Measurements from ENCODE around the gene ZNF618.

Gene ZNF618

DNA sequence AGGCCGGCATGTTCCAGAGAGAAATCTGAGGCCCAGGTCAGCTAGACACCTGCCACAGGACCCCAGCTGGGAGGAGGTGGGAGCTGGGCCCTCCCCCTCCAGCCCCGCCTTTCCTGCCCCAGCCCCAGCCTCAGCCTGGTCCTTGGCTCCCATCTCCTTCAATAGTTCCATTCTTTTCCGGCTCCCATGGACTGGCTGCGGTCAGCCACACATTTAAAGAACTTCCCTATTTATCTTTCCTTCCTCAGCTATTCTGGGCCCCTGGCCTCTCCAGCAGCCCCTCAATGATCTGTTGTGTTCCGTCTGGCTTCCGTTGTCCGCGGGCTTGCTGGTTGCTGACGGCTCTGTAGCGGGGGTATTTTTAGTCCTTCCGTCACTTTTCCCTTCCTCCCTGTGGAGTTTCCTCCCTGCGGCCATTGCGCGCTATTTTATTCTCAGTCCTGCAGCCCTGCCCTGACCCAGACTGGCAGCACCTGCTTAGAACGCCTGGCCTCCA, 128.2 kb downstream of the ZNF618 start:
- no peak for DNase-seq

DNA sequence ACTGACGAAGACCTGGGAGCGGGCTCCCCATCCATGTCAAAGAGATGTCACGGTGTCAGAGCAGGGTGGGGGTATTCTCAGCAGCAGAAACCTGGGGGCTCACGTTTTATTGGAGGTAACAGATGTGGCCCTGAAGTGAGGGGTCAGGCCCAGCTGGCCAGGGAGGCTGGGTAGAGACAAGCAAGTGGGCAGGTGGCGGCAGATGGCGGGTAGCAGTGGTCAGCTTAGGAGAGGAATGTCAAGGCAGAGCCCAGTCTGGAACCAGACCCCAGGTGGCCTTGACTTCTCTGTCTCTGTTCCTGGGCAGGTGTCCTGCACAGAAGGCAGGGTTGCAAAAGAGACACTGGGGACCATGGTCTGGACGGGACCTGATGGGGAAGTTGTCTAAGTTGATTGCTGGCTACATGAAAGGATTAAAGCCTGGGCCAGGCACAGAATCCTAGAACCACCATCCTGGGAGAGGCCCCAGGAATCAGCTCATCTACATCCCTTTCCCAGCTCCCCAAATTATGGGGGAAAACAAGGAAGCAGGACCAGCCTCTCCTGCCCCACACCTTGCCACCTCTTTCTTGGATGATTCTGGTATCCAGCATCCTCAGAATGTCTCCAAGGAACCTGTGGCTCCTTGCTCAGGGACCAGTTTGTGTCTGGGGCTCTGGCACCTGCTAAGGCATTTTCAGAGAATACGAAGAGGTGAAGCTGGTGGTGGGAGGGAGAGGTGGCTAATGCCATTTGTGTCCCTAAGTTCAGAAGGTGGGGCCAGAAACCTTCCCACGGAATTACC, 129.5 kb downstream of the ZNF618 start:
- no peak for DNase-seq

- no peak for DNase-seq
These were observed 130.0 kb downstream of the ZNF618 start for GRCh38 chr9:114006155-114006550.

- DNase-seq, result no peak
These were observed 131.0 kb downstream of the ZNF618 start for GRCh38 chr9:114006931-114007691.

DNA sequence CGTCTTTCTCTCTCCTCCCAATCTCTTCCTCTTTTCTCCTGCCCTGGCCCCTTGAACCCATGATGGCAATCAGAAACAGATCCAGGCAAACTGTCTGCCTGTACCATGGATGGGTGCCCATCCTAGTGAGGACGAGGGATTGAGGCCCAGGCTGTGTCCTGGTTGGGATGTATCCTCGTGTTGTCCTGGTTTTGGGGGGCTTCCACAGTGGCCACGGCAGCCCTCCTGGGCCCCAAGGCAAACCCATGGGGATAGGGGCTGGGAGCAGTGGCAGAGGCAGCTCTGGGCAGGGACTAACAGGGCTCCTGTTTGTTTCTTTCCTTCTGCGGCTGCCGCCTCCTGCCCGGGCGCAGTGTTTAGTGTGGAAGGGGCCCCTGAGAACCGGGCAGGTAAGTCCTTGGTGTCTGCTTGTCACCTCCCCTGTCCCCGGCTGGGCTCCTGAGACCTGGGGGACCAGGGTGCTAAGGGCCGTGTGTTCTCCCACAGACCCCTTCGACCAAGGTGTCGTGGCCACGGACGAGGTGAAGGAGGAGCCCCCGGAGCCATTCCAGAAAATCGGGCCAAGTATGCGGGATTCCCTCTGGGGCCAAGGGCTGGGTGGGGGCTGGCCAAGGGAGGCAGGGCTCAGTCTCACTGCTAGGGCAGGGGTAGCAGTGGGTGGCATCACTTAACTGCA, 132.0 kb downstream of the ZNF618 start:
- DNase-seq, result no peak

GRCh38 chr9:114008667-114009410, 132.7 kb downstream of the ZNF618 start:
- DNase-seq, result no peak

GRCh38 chr9:114011313-114011712, 135.2 kb downstream of the ZNF618 start:
- DNase-seq, result no peak

DNA sequence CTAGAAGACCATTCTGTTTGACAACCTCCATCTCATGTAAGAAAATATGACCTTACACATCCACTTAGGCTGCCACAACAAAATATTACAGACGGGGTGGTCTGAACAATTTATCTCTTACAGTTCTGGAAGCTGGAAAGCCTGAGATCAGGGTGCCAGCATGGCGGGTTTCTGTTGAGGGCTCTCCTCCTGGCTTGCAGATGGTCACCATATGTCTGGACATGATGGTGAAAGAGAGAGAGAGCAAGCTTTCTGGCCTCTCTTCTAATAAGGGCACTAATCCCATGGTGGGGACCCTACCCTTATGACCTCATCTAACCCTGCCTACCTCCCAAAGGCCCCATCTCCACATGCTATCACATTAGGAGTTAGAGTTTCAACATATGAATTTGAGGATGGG, 136.0 kb downstream of the ZNF618 start:
- DNase-seq, result no peak

- no peak for DNase-seq
These were observed 137.9 kb downstream of the ZNF618 start for GRCh38 chr9:114014044-114014443.

DNA sequence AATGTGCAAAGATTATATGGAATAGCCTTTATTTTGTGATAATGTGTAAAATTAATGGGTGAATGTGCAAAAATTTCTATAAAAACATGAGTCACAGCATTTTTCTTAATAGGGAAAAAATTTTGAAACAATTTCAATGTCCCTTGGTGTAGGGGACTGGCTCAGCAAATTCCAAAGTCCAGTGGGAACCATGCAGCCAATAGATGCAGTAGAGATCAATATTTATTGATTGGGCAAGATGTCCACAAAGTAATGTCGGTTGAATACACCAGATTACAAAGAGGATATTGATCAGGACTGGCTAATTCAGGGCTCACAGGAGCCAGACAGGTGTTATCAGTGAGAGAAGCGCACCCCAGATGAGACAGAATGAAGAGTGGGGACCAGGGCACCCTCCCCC, 139.5 kb downstream of the ZNF618 start:
- DNase-seq, result no peak

- DNase-seq, result no peak
These were observed 140.0 kb downstream of the ZNF618 start for GRCh38 chr9:114016101-114016500.

GRCh38 chr9:114016629-114017423, 140.7 kb downstream of the ZNF618 start:
- DNase-seq, result no peak

GRCh38 chr9:114017741-114018715, 141.9 kb downstream of the ZNF618 start:
- no peak for DNase-seq

DNA sequence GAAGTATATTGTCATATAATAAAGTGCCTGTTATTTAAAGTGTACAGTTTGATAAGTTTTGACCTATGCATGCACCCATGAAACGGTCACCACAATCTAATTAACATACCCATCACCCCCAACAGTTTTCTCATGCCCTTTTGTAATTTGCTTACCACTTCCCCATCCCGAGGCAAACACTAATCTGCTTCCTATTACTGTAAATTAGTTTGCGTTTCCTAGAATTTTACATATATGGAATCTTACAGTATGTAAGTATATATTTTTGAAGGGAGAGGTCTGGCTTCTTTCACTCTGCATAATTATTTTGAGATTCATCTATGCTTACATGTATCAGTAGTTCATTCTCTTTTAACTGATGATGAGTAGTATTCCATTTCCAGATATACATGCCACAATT, 145.5 kb downstream of the ZNF618 start:
- no peak for DNase-seq

- DNase-seq, result no peak
These were observed 147.9 kb downstream of the ZNF618 start for GRCh38 chr9:114023961-114024360.

- DNase-seq, result no peak
These were observed 149.2 kb downstream of the ZNF618 start for GRCh38 chr9:114025196-114025753.

GRCh38 chr9:114025760-114026159, 149.7 kb downstream of the ZNF618 start:
- no peak for DNase-seq

GRCh38 chr9:114026335-114026734, 150.2 kb downstream of the ZNF618 start:
- DNase-seq, result no peak

- DNase-seq, result no peak
These were observed 151.2 kb downstream of the ZNF618 start for GRCh38 chr9:114027159-114027862.
